Keratinocyte (primary cell): Measurements from ENCODE around the gene ACOT7. TPM values are rescaled to one million over a fixed set of nuclear protein-coding genes. Genes with fewer than 3 reads are reported as not detected.
A peak's percentile ranks its signal among the peaks of the same experiment; 100 is the strongest.
"Not testable (repeated sequence)": the region's sequence is repeated elsewhere in the genome, so short reads cannot be mapped to it uniquely, and the experiment has no call there.

ENCODE experiments used
- DNase-seq: peaks from one replicate; pipeline ENCODE4 v3.0.0-alpha.2; 2011; ENCODE audit warnings: low read depth, missing footprints, low spot score
- FAIRE-seq: peaks from 2 replicates; lab custom pipeline; 2011; peaks lifted over from hg19 to GRCh38; lab: Jason Lieb, UNC
- H2AFZ ChIP-seq: 2 replicates; pipeline ENCODE4 v1.6.0; 2012; ENCODE audit warnings: low read length, control low read depth, inconsistent platforms; ENCODE audit not compliant: control insufficient read depth
- H3K27ac ChIP-seq: 2 replicates; pipeline ENCODE4 v1.5.1; 2011; ENCODE audit warnings: low read length; ENCODE audit not compliant: control insufficient read depth, insufficient read depth
- H3K27me3 ChIP-seq: 3 replicates; pipeline ENCODE4 v1.6.0; 2011; ENCODE audit warnings: low read length; ENCODE audit not compliant: control insufficient read depth, insufficient read depth; ENCODE audit errors: extremely low read depth
- H3K36me3 ChIP-seq, 2 experiments: 2 replicates in 1 of 2; 3 replicates in 1 of 2; pipeline ENCODE4 v1.5.1; 2011; ENCODE audit warnings: low read length in 2 of 2, mild to moderate bottlenecking in 1 of 2; ENCODE audit not compliant: control insufficient read depth in 2 of 2, insufficient read depth in 2 of 2; ENCODE audit errors: extremely low read depth in 1 of 2
- H3K4me1 ChIP-seq: 3 replicates; pipeline ENCODE4 v1.5.1; 2011; ENCODE audit warnings: low read length; ENCODE audit not compliant: control insufficient read depth, insufficient read depth; ENCODE audit errors: extremely low read depth
- H3K4me2 ChIP-seq: 3 replicates; pipeline ENCODE4 v1.6.0; 2011; ENCODE audit warnings: low read depth, low read length; ENCODE audit not compliant: control insufficient read depth, insufficient read depth; ENCODE audit errors: extremely low read depth
- H3K4me3 ChIP-seq, 3 experiments: fragments of 200-600 bp in 1 of 3; sonication (generic) in 1 of 3; 2 replicates in 2 of 3; 3 replicates in 1 of 3; pipeline ENCODE4 v1.5.1; 2011 to 2016; ENCODE audit warnings: low read length in 3 of 3, mild to moderate bottlenecking in 3 of 3, control low read depth in 2 of 3, inconsistent platforms in 1 of 3, low read depth in 1 of 3, mixed read lengths in 1 of 3, mixed run types in 1 of 3, moderate library complexity in 1 of 3; ENCODE audit not compliant: control insufficient read depth in 2 of 3, insufficient read depth in 2 of 3; ENCODE audit errors: extremely low read depth in 1 of 3
- H3K79me2 ChIP-seq: 2 replicates; pipeline ENCODE4 v1.6.0; 2012; ENCODE audit warnings: low read length; ENCODE audit not compliant: control insufficient read depth, insufficient read depth
- H3K9ac ChIP-seq: 3 replicates; pipeline ENCODE4 v1.6.0; 2011; ENCODE audit warnings: low read length; ENCODE audit not compliant: control insufficient read depth, insufficient read depth; ENCODE audit errors: extremely low read depth
- H3K9me1 ChIP-seq: 3 replicates; pipeline ENCODE4 v1.6.0; 2011; ENCODE audit warnings: low read length; ENCODE audit not compliant: control insufficient read depth, insufficient read depth; ENCODE audit errors: extremely low read depth
- H3K9me3 ChIP-seq: 2 replicates; pipeline ENCODE4 v1.5.1; 2012; ENCODE audit warnings: low read depth, low read length; ENCODE audit not compliant: control insufficient read depth
- H4K20me1 ChIP-seq: 3 replicates; pipeline ENCODE4 v1.6.0; 2011; ENCODE audit warnings: low read length; ENCODE audit not compliant: control insufficient read depth, insufficient read depth; ENCODE audit errors: extremely low read depth
- dilution Hi-C: fragments of 300-500 bp; cut with MboI; formaldehyde crosslinking; loops from one replicate; pipeline ENCODE4 v1.7.0; 2020; ENCODE audit warnings: low sequenced_read_pairs; ENCODE audit not compliant: extremely low pct_ligation_motif_present
- polyA plus RNA-seq, 5 experiments: library from polyadenylated mRNA; depleted of rRNA in 3 of 5; stranded (reverse) in 3 of 5; stranded (forward) in 1 of 5; unstranded in 1 of 5; fragments of >200 nt; gene quantifications; 1 replicate in 1 of 5; 2 replicates in 3 of 5; 3 replicates in 1 of 5; pipeline versions ENCODE4 v1.2.1 to v1.2.3, GENCODE V29; 2011 to 2012; ENCODE audit warnings: missing spikeins in 2 of 5, low read depth in 1 of 5, low replicate concordance in 1 of 5
- TF ChIP-seq, protein P1 (sequence below), 3 experiments: IDR thresholded peaks in 1 of 3; conservative IDR thresholded peaks in 1 of 3; optimal IDR thresholded peaks in 1 of 3; 2 replicates in 2 of 3; 3 replicates in 1 of 3; pipeline versions ENCODE3 to v1.5.1; 2011; ENCODE audit warnings: low read length in 3 of 3, mild to moderate bottlenecking in 3 of 3, moderate library complexity in 2 of 3, control low read depth in 1 of 3, inconsistent platforms in 1 of 3; ENCODE audit not compliant: insufficient read depth in 2 of 3; ENCODE audit errors: extremely low read depth in 1 of 3

The ACOT7 gene
- polyA plus RNA-seq, 1 donor (not counting 4 experiments of a cell fraction or from before 2014, with no cell fraction given) = 226 TPM

DNA sequence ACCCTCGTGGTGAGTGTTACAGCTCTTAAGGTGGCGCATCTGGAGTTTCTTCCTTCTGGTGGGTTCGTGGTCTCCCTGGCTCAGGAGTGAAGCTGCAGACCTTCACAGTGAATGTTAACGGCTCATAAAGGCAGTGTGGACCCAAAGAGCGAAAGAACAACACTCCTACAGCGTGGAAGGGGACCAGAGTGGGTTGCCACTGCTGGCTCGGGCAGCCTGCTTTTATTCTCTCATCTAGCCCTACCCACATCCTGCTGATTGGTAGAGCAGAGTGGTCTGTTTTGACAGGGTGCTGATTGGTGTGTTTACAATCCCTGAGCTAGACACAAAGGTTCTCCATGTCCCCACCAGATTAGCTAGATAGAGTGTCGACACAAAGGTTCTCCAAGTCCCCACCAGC lies 1.6 kb upstream of the ACOT7 start:
- H3K9ac ChIP-seq, H2AFZ ChIP-seq, H3K4me2 ChIP-seq, DNase-seq, H3K27me3 ChIP-seq, H4K20me1 ChIP-seq, H3K9me3 ChIP-seq, H3K27ac ChIP-seq, H3K9me1 ChIP-seq, FAIRE-seq, H3K4me3 ChIP-seq, dilution Hi-C loops, H3K36me3 ChIP-seq: not testable (repeated sequence)
- H3K79me2 ChIP-seq = peaks cover 27% of the 10 kb centered on the region
- peaks cover 20% of the 10 kb centered on the region for H3K4me1 ChIP-seq

DNA sequence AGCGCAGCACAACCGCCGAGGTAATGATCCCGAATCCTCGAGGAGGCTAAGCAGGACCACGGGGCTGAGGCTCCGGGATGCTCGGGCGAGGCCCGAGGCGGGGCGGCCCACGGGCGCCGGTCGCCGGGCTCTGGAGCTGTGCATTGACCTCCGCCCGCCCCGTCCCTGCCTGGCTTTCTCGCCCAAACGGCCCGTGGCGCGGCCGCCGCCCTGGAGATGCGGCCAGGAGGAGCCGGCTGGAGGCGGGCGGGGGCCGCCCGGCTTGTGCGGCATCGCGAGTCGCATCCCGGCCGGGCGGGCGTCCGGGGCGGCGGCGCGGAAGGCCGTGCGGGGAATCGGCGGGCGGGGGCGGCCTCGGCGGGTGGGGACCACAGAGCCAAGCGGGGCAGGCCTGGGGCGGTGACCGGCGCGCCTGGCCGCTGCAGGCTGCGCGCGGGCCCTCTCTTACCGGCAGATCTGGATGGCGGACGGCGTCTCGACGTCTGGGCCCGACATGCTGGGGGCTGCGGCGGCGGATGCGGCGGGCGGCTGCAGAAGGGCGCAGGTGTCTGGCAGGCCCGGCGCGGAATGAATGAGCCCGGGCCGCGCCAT lies 663 bp downstream of the ACOT7 start:
- TF ChIP-seq, protein P1, sequence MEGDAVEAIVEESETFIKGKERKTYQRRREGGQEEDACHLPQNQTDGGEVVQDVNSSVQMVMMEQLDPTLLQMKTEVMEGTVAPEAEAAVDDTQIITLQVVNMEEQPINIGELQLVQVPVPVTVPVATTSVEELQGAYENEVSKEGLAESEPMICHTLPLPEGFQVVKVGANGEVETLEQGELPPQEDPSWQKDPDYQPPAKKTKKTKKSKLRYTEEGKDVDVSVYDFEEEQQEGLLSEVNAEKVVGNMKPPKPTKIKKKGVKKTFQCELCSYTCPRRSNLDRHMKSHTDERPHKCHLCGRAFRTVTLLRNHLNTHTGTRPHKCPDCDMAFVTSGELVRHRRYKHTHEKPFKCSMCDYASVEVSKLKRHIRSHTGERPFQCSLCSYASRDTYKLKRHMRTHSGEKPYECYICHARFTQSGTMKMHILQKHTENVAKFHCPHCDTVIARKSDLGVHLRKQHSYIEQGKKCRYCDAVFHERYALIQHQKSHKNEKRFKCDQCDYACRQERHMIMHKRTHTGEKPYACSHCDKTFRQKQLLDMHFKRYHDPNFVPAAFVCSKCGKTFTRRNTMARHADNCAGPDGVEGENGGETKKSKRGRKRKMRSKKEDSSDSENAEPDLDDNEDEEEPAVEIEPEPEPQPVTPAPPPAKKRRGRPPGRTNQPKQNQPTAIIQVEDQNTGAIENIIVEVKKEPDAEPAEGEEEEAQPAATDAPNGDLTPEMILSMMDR (optimal IDR thresholded peaks at IDR 0.05 in 1 of 3, IDR thresholded peaks at IDR 0.05 in 1 of 3, conservative IDR thresholded peaks at IDR 0.05 in 1 of 3; ENCODE audit: extremely low read depth in 1 of 3, insufficient read depth in 2 of 3, low read length in 3 of 3) = no peak
- H3K27ac ChIP-seq = peak overlapping the region; percentile 54
- peaks cover 3% of the 10 kb centered on the region for H4K20me1 ChIP-seq
- dilution Hi-C loops = no loop called here
- DNase-seq (no peak), FAIRE-seq (no peak)
- no peaks in the 10 kb centered on the region for H3K36me3 ChIP-seq
- H3K9me1 ChIP-seq = no peaks in the 10 kb centered on the region
- no peaks in the 10 kb centered on the region for H3K27me3 ChIP-seq
- peak overlapping the region; percentile 59 to 97 (median 86) for H3K4me3 ChIP-seq
- H2AFZ ChIP-seq = no peak overlapping the region
- H3K79me2 ChIP-seq = peaks cover 40% of the 10 kb centered on the region
- H3K9me3 ChIP-seq = no peaks in the 10 kb centered on the region
- peak overlapping the region; percentile 82 for H3K9ac ChIP-seq
- H3K4me1 ChIP-seq = peaks cover 22% of the 10 kb centered on the region
- peak overlapping the region; percentile 98 for H3K4me2 ChIP-seq
